Calu3 (cell line): ENCODE results near the gene MRPL4. TPM values are rescaled to one million over a fixed set of nuclear protein-coding genes. Genes with fewer than 3 reads are reported as not detected.

Source experiments
- BruUV-seq: library from RNA; stranded (reverse); fragments of 400-500 nt; replicated peaks from 2 replicates; lab custom pipeline; 2021; lab: Mats Ljungman, UMichigan
- CTCF ChIA-PET: fragments of 300-600 bp; sonication (Branson Sonifier 250); formaldehyde crosslinking; loops from one replicate; lab custom pipeline; 2022; ENCODE audit warnings: antibody characterized with exemption; lab: Charles Lee
- DNase-seq: peaks from one replicate; pipeline ENCODE4 v3.0.0; 2022
- H3K27ac Mint-ChIP-seq: one replicate; pipeline ENCODE4 v1.8.0; 2022; ENCODE audit warnings: mixed read lengths; ENCODE audit not compliant: unreplicated experiment
- H3K27me3 Mint-ChIP-seq: one replicate; pipeline ENCODE4 v1.8.0; 2022; ENCODE audit warnings: mixed read lengths; ENCODE audit not compliant: unreplicated experiment
- H3K36me3 Mint-ChIP-seq: one replicate; pipeline ENCODE4 v1.8.0; 2022; ENCODE audit warnings: mild to moderate bottlenecking, moderate library complexity, mixed read lengths; ENCODE audit not compliant: insufficient read depth, unreplicated experiment
- H3K4me1 Mint-ChIP-seq: one replicate; pipeline ENCODE4 v1.8.0; 2022; ENCODE audit warnings: mild to moderate bottlenecking, low read depth, mixed read lengths; ENCODE audit not compliant: unreplicated experiment
- H3K4me3 Mint-ChIP-seq: one replicate; pipeline ENCODE4 v1.8.0; 2022; ENCODE audit warnings: mild to moderate bottlenecking, low read depth, moderate library complexity, mixed read lengths; ENCODE audit not compliant: unreplicated experiment
- H3K9me3 Mint-ChIP-seq: one replicate; pipeline ENCODE4 v1.8.0; 2022; ENCODE audit warnings: low read depth, mixed read lengths; ENCODE audit not compliant: unreplicated experiment
- CTCF ChIP-seq: fragments of 200-600 bp; IDR thresholded peaks from one replicate; pipeline ENCODE4 v1.8.0; 2022; ENCODE audit warnings: antibody characterized with exemption; ENCODE audit not compliant: unreplicated experiment
- intact Hi-C: fragments of 100-400 bp; cut with micrococcal nuclease; formaldehyde crosslinking; loops from one replicate; pipeline ENCODE4 v1.10.0; 2022; ENCODE audit not compliant: unreplicated experiment
- total RNA-seq: library from RNA; stranded (reverse); gene quantifications from 2 replicates; pipeline ENCODE4 v1.2.3, GENCODE V29; 2022

MRPL4 gene
- total RNA-seq, 1 experiment from 2014 or later, result 60.4 TPM

GRCh38 chr19:10284065-10284959 lies 32.3 kb downstream of the MRPL4 start:
- Mint-ChIP-seq H3K4me3 (no peak overlapping the region), H3K4me1 (peaks cover 7% of the 10 kb centered on the region), H3K36me3 (peaks cover 58% of the 10 kb centered on the region), H3K27me3 (no peaks in the 10 kb centered on the region), H3K27ac (no peak overlapping the region), H3K9me3 (no peaks in the 10 kb centered on the region)
- no peak for TF ChIP-seq CTCF
- intact Hi-C loops, result no loop called here
- BruUV-seq, result no TSS peak
- CTCF ChIA-PET, result no interaction called here
- no peak for DNase-seq

GRCh38 chr19:10284960-10285278 lies 32.9 kb downstream of the MRPL4 start:
- Mint-ChIP-seq H3K27me3 (peaks cover 3% of the 10 kb centered on the region), H3K4me3 (no peak overlapping the region), H3K4me1 (peaks cover 7% of the 10 kb centered on the region), H3K9me3 (no peaks in the 10 kb centered on the region), H3K27ac (no peak overlapping the region), H3K36me3 (peaks cover 56% of the 10 kb centered on the region)
- no peak for DNase-seq
- intact Hi-C loops, result no loop called here
- no TSS peak for BruUV-seq
- no peak for TF ChIP-seq CTCF
- CTCF ChIA-PET, result no interaction called here

GRCh38 chr19:10285393-10285792 lies 33.4 kb downstream of the MRPL4 start:
- intact Hi-C loops, result no loop called here
- Mint-ChIP-seq H3K9me3 (no peaks in the 10 kb centered on the region), H3K4me1 (peaks cover 11% of the 10 kb centered on the region), H3K4me3 (no peak overlapping the region), H3K27ac (no peak overlapping the region), H3K36me3 (peaks cover 56% of the 10 kb centered on the region), H3K27me3 (peaks cover 8% of the 10 kb centered on the region)
- TF ChIP-seq CTCF, result no peak
- TSS peak; percentile 52 for BruUV-seq
- DNase-seq, result no peak
- CTCF ChIA-PET, result no interaction called here

- H3K4me3 Mint-ChIP-seq, result no peak within 1 kb of the TSS
These were observed 35.1 kb downstream of the MRPL4 start, which contains the start of gene ICAM4 for GRCh38 chr19:10286803-10287737. Gene ICAM4, plus strand, starts transcription at chr19:10286955. Its CDS starts 58 bp downstream, at chr19:10287013.

More at GRCh38 chr19:10286803-10287737, 35.1 kb downstream of the MRPL4 start, which contains the start of gene ICAM4:
- Mint-ChIP-seq H3K27ac (no peak within 1 kb of the TSS), H3K36me3 (peaks cover 48% of the 10 kb centered on the region), H3K4me1 (peaks cover 15% of the 10 kb centered on the region), H3K27me3 (peaks cover 17% of the 10 kb centered on the region), H3K9me3 (no peaks in the 10 kb centered on the region)
- no TSS peak for BruUV-seq
- intact Hi-C loops, result no loop called here
- CTCF ChIA-PET, result interaction anchor here (0.7 kb wide), 2 partner anchors 11 to 16 kb away, joined by 3 to 5 read pairs; partner anchors contain the start of gene ICAM1
- TF ChIP-seq CTCF, result no peak
- DNase-seq, result no peak
